B cell (primary cell): ENCODE data around the gene SPECC1L. TPM values are rescaled to one million over a fixed set of nuclear protein-coding genes. Genes with fewer than 3 reads are reported as not detected.

Source experiments
- ATAC-seq: fragments of 200-7000 bp; cut with Tn5 transposase; one replicate; pipeline ENCODE4 v1.10.0; 2021; ENCODE audit warnings: low read depth, mild to moderate bottlenecking, moderate number of reproducible peaks, moderate library complexity
- CTCF ChIA-PET: fragments of 350-600 bp; sonication (Branson Sonifier 250); formaldehyde crosslinking; loops from one replicate; lab custom pipeline; 2021; ENCODE audit warnings: antibody characterized with exemption, inconsistent platforms; lab: Charles Lee
- POLR2A ChIA-PET: fragments of 350-600 bp; sonication (Branson Sonifier 250); formaldehyde crosslinking; loops from one replicate; lab custom pipeline; 2021; ENCODE audit warnings: antibody characterized with exemption; lab: Charles Lee
- DNase-seq: peaks from one replicate; pipeline ENCODE4 v3.0.0; 2013
- H2AFZ ChIP-seq: 2 replicates; pipeline ENCODE4 v1.6.1; 2012; ENCODE audit warnings: mild to moderate bottlenecking, low read depth, low read length; ENCODE audit not compliant: insufficient read depth, poor library complexity, severe bottlenecking
- H3K27ac ChIP-seq, 2 donors: 1 replicate in 1 of 2; 2 replicates in 1 of 2; pipeline ENCODE4 v1.5.1; 2012 to 2013; ENCODE audit warnings: low read length in 2 of 2, mild to moderate bottlenecking in 2 of 2, moderate library complexity in 1 of 2
- H3K27me3 ChIP-seq, 4 experiments: fragments of 200-600 bp in 1 of 4; sonication (generic) in 1 of 4; replicated peaks in 1 of 4; 1 replicate in 2 of 4; 2 replicates in 2 of 4; pipeline versions ENCODE4 v1.6.1 to v1.7.0; 2013 to 2016; ENCODE audit warnings: low read length in 3 of 4, mild to moderate bottlenecking in 2 of 4, mixed read lengths in 1 of 4, moderate library complexity in 1 of 4; ENCODE audit not compliant: insufficient read depth in 4 of 4, control insufficient read depth in 3 of 4; ENCODE audit errors: control extremely low read depth in 1 of 4
- H3K36me3 ChIP-seq, 2 experiments: replicated peaks in 1 of 2; 1 replicate in 1 of 2; 2 replicates in 1 of 2; pipeline versions ENCODE4 v1.6.1 to v1.7.1; 2013; ENCODE audit warnings: low read length in 1 of 2; ENCODE audit not compliant: insufficient read depth in 2 of 2, control insufficient read depth in 1 of 2; ENCODE audit errors: control extremely low read depth in 1 of 2, extremely low read depth in 1 of 2
- H3K4me1 ChIP-seq, 2 donors: fragments of 200-600 bp in 1 of 2; sonication (generic) in 1 of 2; 1 replicate in 1 of 2; 2 replicates in 1 of 2; pipeline versions ENCODE4 v1.5.1 to v1.6.1; 2013 to 2017; ENCODE audit warnings: low read length in 2 of 2; ENCODE audit not compliant: control insufficient read depth in 2 of 2, insufficient read depth in 2 of 2
- H3K4me2 ChIP-seq: replicated peaks from 2 replicates; pipeline ENCODE3; 2012; ENCODE audit warnings: mild to moderate bottlenecking, low read depth, low read length; ENCODE audit not compliant: poor library complexity, severe bottlenecking
- H3K4me3 ChIP-seq, 5 experiments: fragments of 200-600 bp in 1 of 5; sonication (generic) in 1 of 5; 1 replicate in 3 of 5; 2 replicates in 2 of 5; pipeline versions ENCODE4 v1.5.1 to v1.7.0; 2011 to 2016; ENCODE audit warnings: low read length in 4 of 5, mild to moderate bottlenecking in 4 of 5, low read depth in 2 of 5, control low read depth in 1 of 5, moderate library complexity in 1 of 5; ENCODE audit not compliant: insufficient read depth in 1 of 5; ENCODE audit errors: control extremely low read depth in 1 of 5, extremely low read depth in 1 of 5
- H3K79me2 ChIP-seq: fragments of 200-600 bp; sonication (generic); one replicate; pipeline ENCODE4 v1.6.0; 2016; ENCODE audit warnings: low read length; ENCODE audit not compliant: control insufficient read depth, insufficient read depth
- H3K9ac ChIP-seq: fragments of 200-600 bp; sonication (generic); 2 replicates; pipeline ENCODE4 v1.6.1; 2017; ENCODE audit warnings: mild to moderate bottlenecking, low read length, moderate library complexity
- H3K9me3 ChIP-seq, 3 donors: one replicate each; pipeline versions ENCODE4 v1.6.1 to v1.7.1; 2013; ENCODE audit warnings: low read length in 2 of 3; ENCODE audit not compliant: control insufficient read depth in 2 of 3, insufficient read depth in 1 of 3; ENCODE audit errors: control extremely low read depth in 1 of 3
- H4K20me1 ChIP-seq: 2 replicates; pipeline ENCODE4 v1.6.0; 2012; ENCODE audit warnings: mild to moderate bottlenecking, low read length; ENCODE audit not compliant: insufficient read depth, control insufficient read depth, poor library complexity, severe bottlenecking
- H3K27ac Mint-ChIP-seq: one replicate; pipeline ENCODE4 v1.8.0; 2021; ENCODE audit warnings: mixed read lengths
- H3K27me3 Mint-ChIP-seq: one replicate; pipeline ENCODE4 v1.8.0; 2021; ENCODE audit warnings: mixed read lengths
- H3K4me1 Mint-ChIP-seq: one replicate; pipeline ENCODE4 v1.8.0; 2021; ENCODE audit warnings: mixed read lengths
- H3K4me3 Mint-ChIP-seq: one replicate; pipeline ENCODE4 v1.8.0; 2021; ENCODE audit warnings: mixed read lengths
- H3K9me3 Mint-ChIP-seq: one replicate; pipeline ENCODE4 v1.8.0; 2022; ENCODE audit warnings: mixed read lengths; ENCODE audit not compliant: insufficient read depth
- EZH2 ChIP-seq: IDR thresholded peaks from 2 replicates; pipeline ENCODE4 v1.6.1; 2012; ENCODE audit warnings: borderline replicate concordance, low read depth, mild to moderate bottlenecking, moderate library complexity, low read length; ENCODE audit not compliant: insufficient read depth, poor library complexity, severe bottlenecking
- WGBS: methylation state at CpG from one replicate; pipeline ENCODE4 v1.1.5; 2013; ENCODE audit warnings: missing lambda C conversion rate; ENCODE audit not compliant: insufficient coverage; 5-methylcytosine and 5-hydroxymethylcytosine counted together
- intact Hi-C: fragments of 100-400 bp; cut with micrococcal nuclease; formaldehyde crosslinking; loops from one replicate; pipeline ENCODE4 v1.10.0; 2022
- polyA plus RNA-seq: library from polyadenylated mRNA; depleted of rRNA; stranded (reverse); fragments of >200 nt; gene quantifications from 2 replicates; pipeline ENCODE4 v1.2.3, GENCODE V29; 2012
- total RNA-seq, 2 donors: library from RNA; stranded (reverse); fragments of 120-200 nt in 1 of 2; gene quantifications; 1 replicate in 1 of 2; 2 replicates in 1 of 2; pipeline versions ENCODE4 v1.2.3 to v1.2.4, GENCODE V29; 2013 to 2022
- TF ChIP-seq, protein P1 (sequence below): fragments of 200-600 bp; IDR thresholded peaks from one replicate; pipeline ENCODE4 v1.8.0; 2022; ENCODE audit warnings: antibody characterized with exemption, mild to moderate bottlenecking

Gene SPECC1L
- total and polyA plus RNA-seq, 2 donors (not counting 1 experiment from before 2014, with no cell fraction given), result 14.4 to 85.3 TPM

DNA sequence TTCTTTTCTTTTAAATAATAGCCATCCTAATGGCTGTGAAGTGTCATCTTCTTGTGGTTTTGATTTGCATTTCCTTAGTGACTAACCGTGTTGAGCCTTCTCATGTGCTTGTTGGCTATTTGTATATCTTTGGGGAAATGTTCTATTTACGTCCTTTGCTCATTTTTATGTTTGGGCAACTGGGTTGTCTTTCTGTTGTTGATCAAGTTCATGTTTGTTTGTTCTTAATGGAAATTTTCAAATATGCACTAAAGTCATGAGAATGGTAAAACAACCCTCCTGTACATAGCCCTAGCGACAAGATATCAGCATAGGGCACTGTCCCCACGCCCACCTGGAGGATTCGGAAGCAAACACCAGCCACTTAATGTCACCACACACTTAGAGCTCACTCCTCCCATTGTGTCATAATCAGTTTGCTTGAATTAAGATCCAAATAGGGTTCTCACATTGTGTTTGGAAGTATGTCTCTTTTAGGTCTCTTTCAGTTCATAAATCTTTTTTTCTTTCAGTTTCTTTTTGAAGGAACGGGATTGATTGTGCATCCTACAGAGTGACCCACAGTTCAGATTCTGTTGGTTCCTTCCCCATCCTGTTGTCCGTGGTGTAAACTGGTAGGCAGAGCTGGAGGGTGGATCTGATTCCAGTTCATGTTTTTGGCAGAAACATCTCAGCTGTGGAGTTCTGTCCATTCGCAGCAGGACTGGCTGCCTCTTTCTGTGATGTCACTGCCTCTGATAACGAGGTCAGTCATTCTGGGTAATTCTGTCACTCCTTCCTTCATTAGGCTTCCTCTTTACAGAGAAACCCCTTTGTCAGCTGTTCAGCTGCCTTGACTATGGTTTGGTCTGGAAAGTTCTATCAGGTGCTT is 130.3 kb downstream of the SPECC1L start:
- CTCF ChIA-PET, result interaction anchor here (1.7 kb wide), 1 partner anchor 11 kb away, joined by 3 read pairs; no protein-coding TSS in a partner anchor
- Histone ChIP-seq H3K36me3 (peaks cover 2 to 47% of the 10 kb centered on the region in 2 experiments), H3K27ac (peak overlapping the region; percentile 75 to 81), H3K4me3 (peak overlapping the region in 4 of 5 experiments; percentile 18 to 52 (median 24)), H3K27me3 (no peaks in the 10 kb centered on the region), H3K79me2 (peaks cover 10% of the 10 kb centered on the region), H3K9me3 (no peaks in the 10 kb centered on the region), H3K4me2 (peak overlapping the region; percentile 56), H3K9ac (peak overlapping the region; percentile 59), H2AFZ (no peak overlapping the region), H4K20me1 (no peaks in the 10 kb centered on the region), H3K4me1 (peaks cover 10 to 53% of the 10 kb centered on the region in 2 donors)
- Mint-ChIP-seq H3K9me3 (no peaks in the 10 kb centered on the region), H3K27me3 (no peaks in the 10 kb centered on the region), H3K4me3 (peak overlapping the region; percentile 82), H3K4me1 (peaks cover 54% of the 10 kb centered on the region), H3K27ac (peak overlapping the region; percentile 87)
- ATAC-seq (peak; percentile 60), DNase-seq (peak; percentile 57)
- WGBS, result 41% methylated on average over 5 of the region's 9 CpGs
- POLR2A ChIA-PET, result no interaction called here
- TF ChIP-seq, protein P1, sequence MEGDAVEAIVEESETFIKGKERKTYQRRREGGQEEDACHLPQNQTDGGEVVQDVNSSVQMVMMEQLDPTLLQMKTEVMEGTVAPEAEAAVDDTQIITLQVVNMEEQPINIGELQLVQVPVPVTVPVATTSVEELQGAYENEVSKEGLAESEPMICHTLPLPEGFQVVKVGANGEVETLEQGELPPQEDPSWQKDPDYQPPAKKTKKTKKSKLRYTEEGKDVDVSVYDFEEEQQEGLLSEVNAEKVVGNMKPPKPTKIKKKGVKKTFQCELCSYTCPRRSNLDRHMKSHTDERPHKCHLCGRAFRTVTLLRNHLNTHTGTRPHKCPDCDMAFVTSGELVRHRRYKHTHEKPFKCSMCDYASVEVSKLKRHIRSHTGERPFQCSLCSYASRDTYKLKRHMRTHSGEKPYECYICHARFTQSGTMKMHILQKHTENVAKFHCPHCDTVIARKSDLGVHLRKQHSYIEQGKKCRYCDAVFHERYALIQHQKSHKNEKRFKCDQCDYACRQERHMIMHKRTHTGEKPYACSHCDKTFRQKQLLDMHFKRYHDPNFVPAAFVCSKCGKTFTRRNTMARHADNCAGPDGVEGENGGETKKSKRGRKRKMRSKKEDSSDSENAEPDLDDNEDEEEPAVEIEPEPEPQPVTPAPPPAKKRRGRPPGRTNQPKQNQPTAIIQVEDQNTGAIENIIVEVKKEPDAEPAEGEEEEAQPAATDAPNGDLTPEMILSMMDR, result no peak
- TF ChIP-seq EZH2, result no peak
- intact Hi-C loops, result loop anchor here (2.0 kb wide), 1 partner anchor 34 kb away; no protein-coding TSS in a partner anchor

DNA sequence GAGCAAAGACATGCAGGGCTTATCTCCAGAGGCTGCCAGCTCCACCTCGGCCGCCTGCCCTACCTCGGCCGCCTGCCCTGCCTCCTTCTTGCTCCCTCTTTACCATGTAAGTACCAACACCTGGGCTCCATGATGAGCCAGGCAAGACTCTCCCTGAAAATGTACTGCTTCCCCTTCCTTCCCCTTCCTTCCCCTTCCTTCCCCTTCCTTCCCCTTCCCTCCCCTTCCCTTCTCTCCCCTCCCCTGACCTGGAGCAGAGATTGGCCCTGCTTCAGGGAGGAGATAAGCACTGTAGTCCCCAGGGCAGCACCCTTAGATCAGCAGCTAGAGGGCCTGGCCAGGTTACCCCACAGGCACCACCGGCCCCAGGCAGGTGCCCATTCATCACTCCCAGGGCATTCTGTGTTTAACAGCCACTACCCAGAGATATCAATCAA is 131.3 kb downstream of the SPECC1L start:
- 91% methylated on average over 5 of the region's 5 CpGs for WGBS
- Histone ChIP-seq H3K79me2 (peaks cover 14% of the 10 kb centered on the region), H4K20me1 (no peaks in the 10 kb centered on the region), H3K9me3 (no peaks in the 10 kb centered on the region), H3K27ac (peak overlapping the region; percentile 75 to 81), H3K4me1 (peaks cover 10 to 55% of the 10 kb centered on the region in 2 donors), H3K9ac (no peak overlapping the region), H3K4me2 (no peak overlapping the region), H2AFZ (no peak overlapping the region), H3K27me3 (no peaks in the 10 kb centered on the region), H3K4me3 (no peak overlapping the region), H3K36me3 (peaks cover 2 to 48% of the 10 kb centered on the region in 2 experiments)
- DNase-seq (no peak), ATAC-seq (no peak)
- Mint-ChIP-seq H3K4me1 (peaks cover 56% of the 10 kb centered on the region), H3K9me3 (no peaks in the 10 kb centered on the region), H3K27ac (peak overlapping the region; percentile 87), H3K27me3 (no peaks in the 10 kb centered on the region), H3K4me3 (peak overlapping the region; percentile 82)
- intact Hi-C loops, result loop anchor here (2.0 kb wide), 1 partner anchor 33 kb away; no protein-coding TSS in a partner anchor
- TF ChIP-seq, protein P1, result no peak
- TF ChIP-seq EZH2, result no peak
- ChIA-PET POLR2A (no interaction called here), CTCF (interaction anchor here (1.2 to 1.7 kb wide), 2 partner anchors 10 to 21 kb away, joined by 3 read pairs; no protein-coding TSS in a partner anchor)
